OCI-LY7 (cell line): Measurements from ENCODE around the gene MAGEB4. TPM values are rescaled to one million over a fixed set of nuclear protein-coding genes. Genes with fewer than 3 reads are reported as not detected.
"Not testable (repeated sequence)": the region's sequence is repeated elsewhere in the genome, so short reads cannot be mapped to it uniquely, and the experiment has no call there.

Experiments used
- Bru-seq: library from RNA; stranded (reverse); fragments of 400-500 nt; gene quantifications from one replicate; lab custom pipeline; 2021; lab: Mats Ljungman, UMichigan
- BruChase-seq, 2 experiments: library from RNA; stranded (reverse); fragments of 400-500 nt; gene quantifications; one replicate each; lab custom pipeline; 2021; lab: Mats Ljungman, UMichigan
- BruUV-seq: library from RNA; stranded (reverse); fragments of 400-500 nt; replicated peaks from 2 replicates; lab custom pipeline; 2021; lab: Mats Ljungman, UMichigan
- CTCF ChIA-PET: fragments of 300-600 bp; sonication (Branson Sonifier 250); formaldehyde crosslinking; loops from one replicate; lab custom pipeline; 2022; ENCODE audit warnings: antibody characterized with exemption; ENCODE audit not compliant: unreplicated experiment; lab: Charles Lee
- POLR2A ChIA-PET: fragments of 300-600 bp; sonication (Branson Sonifier 250); formaldehyde crosslinking; loops from one replicate; lab custom pipeline; 2022; ENCODE audit warnings: antibody characterized with exemption; lab: Charles Lee
- DNase-seq: peaks from one replicate; pipeline ENCODE4 v3.0.0-alpha.2; 2015; ENCODE audit warnings: low spot score
- H2AFZ ChIP-seq: fragments of 200-600 bp; sonication (generic), shearing (Covaris generic); 2 replicates; pipeline ENCODE4 v1.6.1; 2014; ENCODE audit warnings: mild to moderate bottlenecking, antibody characterized with exemption, low read length, moderate library complexity
- H3K27ac ChIP-seq: fragments of 200-600 bp; sonication (generic); 2 replicates; pipeline ENCODE4 v1.5.1; 2014; ENCODE audit warnings: mixed run types, low read depth, mild to moderate bottlenecking, moderate library complexity, low read length, inconsistent platforms; ENCODE audit not compliant: poor library complexity, severe bottlenecking
- H3K36me3 ChIP-seq: fragments of 200-600 bp; sonication (generic); 2 replicates; pipeline ENCODE4 v1.6.1; 2014; ENCODE audit warnings: mild to moderate bottlenecking, antibody characterized with exemption, low read length, moderate library complexity, mixed read lengths; ENCODE audit not compliant: insufficient read depth
- H3K4me1 ChIP-seq: fragments of 200-600 bp; sonication (generic); 2 replicates; pipeline ENCODE4 v1.5.1; 2014; ENCODE audit warnings: mild to moderate bottlenecking, low read length; ENCODE audit not compliant: insufficient read depth, poor library complexity, severe bottlenecking
- H3K4me2 ChIP-seq: fragments of 200-600 bp; sonication (generic); 2 replicates; pipeline ENCODE4 v1.6.1; 2014; ENCODE audit warnings: mild to moderate bottlenecking, low read length
- H3K4me3 ChIP-seq: fragments of 200-600 bp; sonication (generic); 2 replicates; pipeline ENCODE4 v1.5.1; 2014; ENCODE audit warnings: mild to moderate bottlenecking, low read depth, low read length; ENCODE audit not compliant: poor library complexity, severe bottlenecking
- H3K79me2 ChIP-seq: fragments of 200-600 bp; sonication (generic); 2 replicates; pipeline ENCODE4 v1.6.1; 2016; ENCODE audit warnings: low read depth, mild to moderate bottlenecking, low read length, moderate library complexity, mixed read lengths; ENCODE audit not compliant: insufficient read depth
- H3K9me2 ChIP-seq: fragments of 200-600 bp; sonication (generic); 2 replicates; pipeline ENCODE4 v1.6.1; 2016; ENCODE audit warnings: mild to moderate bottlenecking, low read length, mixed read lengths; ENCODE audit not compliant: insufficient read depth
- H3K9me3 ChIP-seq: fragments of 200-600 bp; sonication (generic); 2 replicates; pipeline ENCODE4 v1.6.1; 2014; ENCODE audit warnings: mild to moderate bottlenecking, mixed run types, low read length, mixed read lengths
- H4K20me1 ChIP-seq: fragments of 200-600 bp; sonication (generic); 2 replicates; pipeline ENCODE4 v1.6.1; 2014; ENCODE audit warnings: mild to moderate bottlenecking, antibody characterized with exemption, low read length, moderate library complexity, mixed read lengths; ENCODE audit not compliant: insufficient read depth
- CTCF ChIP-seq: fragments of 200-600 bp; sonication (generic); conservative IDR thresholded peaks from 2 replicates; pipeline ENCODE4 v1.5.1; 2014; ENCODE audit warnings: mild to moderate bottlenecking, antibody characterized with exemption, low read length, moderate library complexity, mixed read lengths
- EZH2phosphoT487 ChIP-seq: fragments of 200-600 bp; sonication (generic); IDR thresholded peaks from 2 replicates; pipeline ENCODE4 v1.6.1; 2018; ENCODE audit warnings: low read depth, borderline replicate concordance, mild to moderate bottlenecking, mixed run types, antibody characterized with exemption, low read length, moderate library complexity, mixed read lengths
- intact Hi-C: fragments of 100-400 bp; cut with micrococcal nuclease; formaldehyde crosslinking; loops from one replicate; pipeline ENCODE4 v1.10.0; 2022; ENCODE audit not compliant: unreplicated experiment
- long read RNA-seq: library from polyadenylated mRNA; stranded (forward); transcript quantifications from one replicate; pipeline ENCODE4 v2.0.0, GENCODE V29; 2022
- total RNA-seq, 2 experiments: library from RNA; depleted of rRNA in 1 of 2; stranded (reverse); fragments of >200 nt in 1 of 2; shearing (Covaris generic) in 1 of 2; gene quantifications; 2 replicates each; pipeline ENCODE4 v1.2.3, GENCODE V29; 2014 to 2022

MAGEB4 gene
- total RNA-seq (2014; rRNA removed; shearing (Covaris generic)): not detected in 2 replicates
- total RNA-seq (2022): not detected in 2 replicates
- Bru-seq, nascent RNA: not detected
- not detected for BruChase-seq, experiment 1, labeled RNA remaining after a 6-hour chase
- BruChase-seq, experiment 2, labeled RNA remaining after a 2-hour chase: not detected
- long read RNA-seq: 0 reads

- DNase-seq: no peak
- no peaks in the 10 kb centered on the region for H4K20me1 ChIP-seq
- no peak within 1 kb of the TSS for H3K27ac ChIP-seq
- intact Hi-C loops: no loop called here
- no peak within 1 kb of the TSS for H2AFZ ChIP-seq
- BruUV-seq: no TSS peak
- ChIA-PET CTCF (no interaction called here), POLR2A (no interaction called here)
- no peak within 1 kb of the TSS for H3K4me3 ChIP-seq
- H3K36me3 ChIP-seq: no peaks in the 10 kb centered on the region
- no peak within 1 kb of the TSS for H3K4me2 ChIP-seq
- no peaks in the 10 kb centered on the region for H3K79me2 ChIP-seq
- no peaks in the 10 kb centered on the region for H3K4me1 ChIP-seq
- no peaks in the 10 kb centered on the region for H3K9me2 ChIP-seq
- H3K9me3 ChIP-seq: no peaks in the 10 kb centered on the region
- TF ChIP-seq EZH2phosphoT487: no peak
- no peak for TF ChIP-seq CTCF
Observed at GRCh38 chrX:30241724-30242415, at the start of gene MAGEB4. TSS of gene MAGEB4 (plus strand) at chrX:30242000. CDS start at chrX:30242136, 136 bp downstream.

- H4K20me1 ChIP-seq, H2AFZ ChIP-seq, H3K4me1 ChIP-seq, H3K4me3 ChIP-seq, DNase-seq, BruUV-seq, H3K9me2 ChIP-seq, CTCF ChIA-PET, H3K9me3 ChIP-seq, H3K4me2 ChIP-seq, H3K36me3 ChIP-seq, H3K79me2 ChIP-seq, intact Hi-C loops, H3K27ac ChIP-seq: not testable (repeated sequence)
- POLR2A ChIA-PET: interaction anchor here (0.7 kb wide), 1 partner anchor 171 kb away, joined by 3 read pairs; no protein-coding TSS in a partner anchor
Observed at GRCh38 chrX:30193910-30194309, 47.9 kb upstream of the MAGEB4 start.

- Histone ChIP-seq H3K79me2 (no peaks in the 10 kb centered on the region), H3K4me2 (no peak overlapping the region), H3K4me3 (no peak overlapping the region), H3K9me3 (no peaks in the 10 kb centered on the region), H2AFZ (no peak overlapping the region), H4K20me1 (no peaks in the 10 kb centered on the region), H3K36me3 (no peaks in the 10 kb centered on the region), H3K4me1 (no peaks in the 10 kb centered on the region), H3K9me2 (no peaks in the 10 kb centered on the region), H3K27ac (no peak overlapping the region)
- POLR2A ChIA-PET: no interaction called here
- TF ChIP-seq EZH2phosphoT487 (no peak), CTCF (peak; percentile 50; the same call in 1 of the 2 replicates)
- CTCF ChIA-PET: no interaction called here
- intact Hi-C loops: no loop called here
- peak; percentile 0 for DNase-seq
- no TSS peak for BruUV-seq
Observed at GRCh38 chrX:30196322-30196721, 45.5 kb upstream of the MAGEB4 start.
